ENCODE data around the gene ATAD2B. TPM values are rescaled to one million over a fixed set of nuclear protein-coding genes. Genes with fewer than 3 reads are reported as not detected.

ATAD2B gene
- total and polyA plus RNA-seq, 2 of the 4 experiments (the other 2 are of a cell fraction), result 1.5 to 5.0 TPM

DNA sequence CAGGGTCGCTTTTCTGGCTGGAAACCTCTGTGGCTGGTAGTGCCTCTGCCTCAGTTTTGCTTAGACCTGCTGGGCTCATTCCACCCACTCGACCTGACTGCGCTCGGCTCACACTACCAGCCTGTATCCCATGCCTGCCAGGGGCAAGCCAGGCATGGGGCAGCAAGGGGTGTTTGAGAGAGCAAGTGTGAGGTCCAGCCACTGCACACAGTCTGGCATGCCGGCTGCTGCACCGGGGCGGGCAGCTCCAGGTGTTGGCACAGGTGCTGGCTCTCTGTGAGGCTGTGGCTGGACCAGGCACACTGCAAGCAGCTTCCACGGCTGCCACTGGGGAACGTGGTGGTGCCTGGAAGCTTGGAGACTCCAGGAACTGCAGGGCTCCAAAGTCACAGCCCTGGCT, 90.9 kb downstream of the ATAD2B start:
- CTCF ChIA-PET, result interaction anchor here (1.1 kb wide), 1 partner anchor 12 kb away, joined by 3 read pairs; no protein-coding TSS in a partner anchor
- Histone ChIP-seq H2BK20ac (ENCODE audit: low read depth, low read length) (no peak overlapping the region), H3K27me3 (ENCODE audit: control insufficient read depth, insufficient read depth, low read length) (no peaks in the 10 kb centered on the region), H3K4me3 (ENCODE audit: insufficient read depth, low read depth, low read length) (no peak overlapping the region), H3K23ac (ENCODE audit: low read depth, low read length) (no peak overlapping the region), H2AK5ac (ENCODE audit: low read depth, low read length) (no peak overlapping the region), H3K4me1 (ENCODE audit: control insufficient read depth, insufficient read depth, low read length) (peaks cover 3% of the 10 kb centered on the region; the same call in 1 of the 2 replicates), H2BK120ac (ENCODE audit: low read depth, low read length) (no peak overlapping the region), H3K14ac (replicated peaks; ENCODE audit: low read depth, low read length) (no peak overlapping the region), H4K5ac (ENCODE audit: low read depth, low read length) (no peak overlapping the region), H2AFZ (replicated peaks; ENCODE audit: low read length, poor library complexity) (no peak overlapping the region), H2BK5ac (ENCODE audit: low read depth, low read length, poor library complexity, severe bottlenecking) (no peak overlapping the region), H2BK15ac (ENCODE audit: low read depth, low read length) (no peak overlapping the region), H3K9ac (ENCODE audit: low read depth, low read length) (no peak overlapping the region), H3K18ac (ENCODE audit: low read depth, low read length) (no peak overlapping the region), H2AK9ac (replicated peaks; ENCODE audit: low read depth, low read length, poor library complexity) (no peak overlapping the region), H3K4ac (ENCODE audit: low read depth, low read length) (no peak overlapping the region), H3K4me2 (ENCODE audit: low read depth, low read length) (no peak overlapping the region), H3K56ac (ENCODE audit: extremely low read depth, insufficient read depth, low read length) (no peak overlapping the region), H4K20me1 (ENCODE audit: insufficient read depth, low read length) (no peaks in the 10 kb centered on the region), H3K9me3 (ENCODE audit: control insufficient read depth, insufficient read depth, low read length) (no peaks in the 10 kb centered on the region), H4K8ac (ENCODE audit: low read depth in 2 of 2, low read length in 2 of 2) (no peak overlapping the region), H3K9me1 (ENCODE audit: insufficient read depth, low read length) (no peaks in the 10 kb centered on the region), H3K36me3 (ENCODE audit: control insufficient read depth, insufficient read depth, low read length) (peaks cover 5% of the 10 kb centered on the region; the same call in 1 of the 2 replicates), H4K91ac (ENCODE audit: insufficient read depth, low read depth, low read length) (no peak overlapping the region), H3K27ac (ENCODE audit: insufficient read depth, low read length) (no peak overlapping the region), H3K79me1 (ENCODE audit: low read depth in 1 of 2, low read length in 2 of 2) (peaks cover 0 to 7% of the 10 kb centered on the region in 2 experiments; a peak in 3 of 4 replicates)
- POLR2A ChIA-PET (ENCODE audit: unreplicated experiment), result no interaction called here
- in situ Hi-C loops (cut with MboI; ENCODE audit: low sequenced_read_pairs) (no loop called here), intact Hi-C loops (cut with micrococcal nuclease) (loop anchor here (1.0 kb wide), 1 partner anchor 38 kb away; no protein-coding TSS in a partner anchor), dilution Hi-C loops (cut with HindIII; ENCODE audit: low sequenced_read_pairs, unreplicated experiment) (no loop called here)
- no peak for TF ChIP-seq RFX5 (IDR thresholded peaks at IDR 0.05; ENCODE audit: low read depth, low read length)
- no peak for TF ChIP-seq POLR2A (IDR thresholded peaks at IDR 0.05; ENCODE audit: low read depth, low read length)
- TF ChIP-seq SMC3 (IDR thresholded peaks at IDR 0.05; ENCODE audit: low read depth, low read length), result no peak
- no peak for TF ChIP-seq NFE2L2 (IDR thresholded peaks at IDR 0.05; ENCODE audit: low read depth, low read length)
- no peak for TF ChIP-seq MXI1 (IDR thresholded peaks at IDR 0.05; ENCODE audit: borderline replicate concordance, low read depth, low read length)
- no peak for TF ChIP-seq MAZ (IDR thresholded peaks at IDR 0.05; ENCODE audit: borderline replicate concordance, low read depth, low read length)
- no peak for TF ChIP-seq CEBPB (IDR thresholded peaks at IDR 0.05; ENCODE audit: low read depth, low read length)
- TF ChIP-seq FOS (IDR thresholded peaks at IDR 0.05; ENCODE audit: low read depth, low read length), result no peak
- TF ChIP-seq, protein P1, sequence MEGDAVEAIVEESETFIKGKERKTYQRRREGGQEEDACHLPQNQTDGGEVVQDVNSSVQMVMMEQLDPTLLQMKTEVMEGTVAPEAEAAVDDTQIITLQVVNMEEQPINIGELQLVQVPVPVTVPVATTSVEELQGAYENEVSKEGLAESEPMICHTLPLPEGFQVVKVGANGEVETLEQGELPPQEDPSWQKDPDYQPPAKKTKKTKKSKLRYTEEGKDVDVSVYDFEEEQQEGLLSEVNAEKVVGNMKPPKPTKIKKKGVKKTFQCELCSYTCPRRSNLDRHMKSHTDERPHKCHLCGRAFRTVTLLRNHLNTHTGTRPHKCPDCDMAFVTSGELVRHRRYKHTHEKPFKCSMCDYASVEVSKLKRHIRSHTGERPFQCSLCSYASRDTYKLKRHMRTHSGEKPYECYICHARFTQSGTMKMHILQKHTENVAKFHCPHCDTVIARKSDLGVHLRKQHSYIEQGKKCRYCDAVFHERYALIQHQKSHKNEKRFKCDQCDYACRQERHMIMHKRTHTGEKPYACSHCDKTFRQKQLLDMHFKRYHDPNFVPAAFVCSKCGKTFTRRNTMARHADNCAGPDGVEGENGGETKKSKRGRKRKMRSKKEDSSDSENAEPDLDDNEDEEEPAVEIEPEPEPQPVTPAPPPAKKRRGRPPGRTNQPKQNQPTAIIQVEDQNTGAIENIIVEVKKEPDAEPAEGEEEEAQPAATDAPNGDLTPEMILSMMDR (conservative IDR thresholded peaks at IDR 0.05; ENCODE audit: low read depth, low read length), result no peak
- TF ChIP-seq RAD21 (IDR thresholded peaks at IDR 0.05; ENCODE audit: low read length), result no peak
- TF ChIP-seq, protein P2, sequence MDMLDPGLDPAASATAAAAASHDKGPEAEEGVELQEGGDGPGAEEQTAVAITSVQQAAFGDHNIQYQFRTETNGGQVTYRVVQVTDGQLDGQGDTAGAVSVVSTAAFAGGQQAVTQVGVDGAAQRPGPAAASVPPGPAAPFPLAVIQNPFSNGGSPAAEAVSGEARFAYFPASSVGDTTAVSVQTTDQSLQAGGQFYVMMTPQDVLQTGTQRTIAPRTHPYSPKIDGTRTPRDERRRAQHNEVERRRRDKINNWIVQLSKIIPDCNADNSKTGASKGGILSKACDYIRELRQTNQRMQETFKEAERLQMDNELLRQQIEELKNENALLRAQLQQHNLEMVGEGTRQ (IDR thresholded peaks at IDR 0.05; ENCODE audit: low read depth, low read length), result no peak
- TF ChIP-seq RCOR1 (IDR thresholded peaks at IDR 0.05; ENCODE audit: insufficient replicate concordance, low read length), result no peak
- TF ChIP-seq MAFK (IDR thresholded peaks at IDR 0.05; ENCODE audit: low read depth, low read length), result no peak
- 100% methylated on average over 1 of the region's 9 CpGs; no CpG with 5 or more reads in 1 of the 2 experiments for WGBS, 2 experiments (ENCODE audit: extremely low coverage in 2 of 2, insufficient read length in 1 of 2)
- BruUV-seq (replicated peaks), result no TSS peak
- no peak for DNase-seq
- no peak for ATAC-seq (ENCODE audit: low read depth)
